ENCODE measurements around the gene DNLZ. TPM values are rescaled to one million over a fixed set of nuclear protein-coding genes. Genes with fewer than 3 reads are reported as not detected.

DNLZ gene
- polyA plus RNA-seq, 1 donor from 2014 or later, result 23.6 TPM

DNA sequence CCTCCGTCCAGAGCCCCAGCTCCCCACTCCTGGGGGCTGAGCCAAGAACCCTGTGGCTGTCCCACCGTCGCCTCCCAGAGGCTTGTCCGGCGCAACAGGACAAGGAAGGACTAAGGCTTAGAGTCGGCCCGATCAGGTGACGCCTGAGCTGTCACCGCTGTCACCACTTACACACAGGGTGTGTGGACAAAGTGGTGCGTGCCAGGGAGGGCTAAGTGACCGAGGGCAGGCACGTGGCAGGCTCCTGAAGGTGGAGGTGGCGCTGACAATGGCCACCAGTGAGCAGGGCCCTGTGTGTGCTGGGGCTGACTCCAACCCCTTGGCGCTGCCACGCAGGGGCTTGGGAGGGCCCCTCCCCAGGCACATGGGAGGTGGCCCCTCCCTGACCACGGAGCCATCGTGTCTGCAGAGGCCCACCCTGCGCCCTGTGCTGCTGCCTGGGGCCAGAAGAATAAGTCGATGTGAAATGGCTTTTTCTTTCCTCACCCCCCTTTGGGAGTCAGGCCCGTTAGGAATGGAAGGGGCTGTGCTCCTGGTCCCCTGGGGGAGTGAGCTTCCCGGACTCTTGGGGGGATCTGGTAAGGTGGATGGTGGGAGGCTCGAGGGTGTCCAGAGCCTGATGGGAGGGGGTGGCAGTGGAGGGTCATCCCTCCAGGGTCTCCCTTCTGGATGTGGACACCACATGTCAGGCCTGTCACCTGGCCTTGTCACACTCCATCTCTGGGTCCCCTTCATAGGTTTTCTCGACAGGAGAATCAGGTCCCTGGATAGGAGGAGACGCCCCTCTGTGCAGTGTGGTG is 38.8 kb downstream of the DNLZ start:
- H2AFZ ChIP-seq (ENCODE audit: low read depth, low read length), result no peak overlapping the region
- H3K27me3 ChIP-seq (ENCODE audit: insufficient read depth, low read depth, low read length), result no peaks in the 10 kb centered on the region
- no peak overlapping the region for H3K9ac ChIP-seq (ENCODE audit: low read length)
- no peak overlapping the region for H3K27ac ChIP-seq (ENCODE audit: low read length)
- H3K36me3 ChIP-seq (ENCODE audit: insufficient read depth, low read length), result no peaks in the 10 kb centered on the region
- peaks cover 18% of the 10 kb centered on the region for H3K79me2 ChIP-seq (replicated peaks; ENCODE audit: insufficient read depth, low read length)
- TF ChIP-seq MXI1 (conservative IDR thresholded peaks at IDR 0.05; ENCODE audit: poor library complexity, severe bottlenecking), result no peak
- TF ChIP-seq, protein P1, sequence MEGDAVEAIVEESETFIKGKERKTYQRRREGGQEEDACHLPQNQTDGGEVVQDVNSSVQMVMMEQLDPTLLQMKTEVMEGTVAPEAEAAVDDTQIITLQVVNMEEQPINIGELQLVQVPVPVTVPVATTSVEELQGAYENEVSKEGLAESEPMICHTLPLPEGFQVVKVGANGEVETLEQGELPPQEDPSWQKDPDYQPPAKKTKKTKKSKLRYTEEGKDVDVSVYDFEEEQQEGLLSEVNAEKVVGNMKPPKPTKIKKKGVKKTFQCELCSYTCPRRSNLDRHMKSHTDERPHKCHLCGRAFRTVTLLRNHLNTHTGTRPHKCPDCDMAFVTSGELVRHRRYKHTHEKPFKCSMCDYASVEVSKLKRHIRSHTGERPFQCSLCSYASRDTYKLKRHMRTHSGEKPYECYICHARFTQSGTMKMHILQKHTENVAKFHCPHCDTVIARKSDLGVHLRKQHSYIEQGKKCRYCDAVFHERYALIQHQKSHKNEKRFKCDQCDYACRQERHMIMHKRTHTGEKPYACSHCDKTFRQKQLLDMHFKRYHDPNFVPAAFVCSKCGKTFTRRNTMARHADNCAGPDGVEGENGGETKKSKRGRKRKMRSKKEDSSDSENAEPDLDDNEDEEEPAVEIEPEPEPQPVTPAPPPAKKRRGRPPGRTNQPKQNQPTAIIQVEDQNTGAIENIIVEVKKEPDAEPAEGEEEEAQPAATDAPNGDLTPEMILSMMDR (IDR thresholded peaks at IDR 0.05; ENCODE audit: poor library complexity, severe bottlenecking), result no peak
- TF ChIP-seq RAD21 (conservative IDR thresholded peaks at IDR 0.05), result no peak
- no peak for TF ChIP-seq SMC3 (conservative IDR thresholded peaks at IDR 0.05; ENCODE audit: poor library complexity)
- no peak for TF ChIP-seq TAF1 (IDR thresholded peaks at IDR 0.05; ENCODE audit: low read depth)
- TF ChIP-seq, protein P2, sequence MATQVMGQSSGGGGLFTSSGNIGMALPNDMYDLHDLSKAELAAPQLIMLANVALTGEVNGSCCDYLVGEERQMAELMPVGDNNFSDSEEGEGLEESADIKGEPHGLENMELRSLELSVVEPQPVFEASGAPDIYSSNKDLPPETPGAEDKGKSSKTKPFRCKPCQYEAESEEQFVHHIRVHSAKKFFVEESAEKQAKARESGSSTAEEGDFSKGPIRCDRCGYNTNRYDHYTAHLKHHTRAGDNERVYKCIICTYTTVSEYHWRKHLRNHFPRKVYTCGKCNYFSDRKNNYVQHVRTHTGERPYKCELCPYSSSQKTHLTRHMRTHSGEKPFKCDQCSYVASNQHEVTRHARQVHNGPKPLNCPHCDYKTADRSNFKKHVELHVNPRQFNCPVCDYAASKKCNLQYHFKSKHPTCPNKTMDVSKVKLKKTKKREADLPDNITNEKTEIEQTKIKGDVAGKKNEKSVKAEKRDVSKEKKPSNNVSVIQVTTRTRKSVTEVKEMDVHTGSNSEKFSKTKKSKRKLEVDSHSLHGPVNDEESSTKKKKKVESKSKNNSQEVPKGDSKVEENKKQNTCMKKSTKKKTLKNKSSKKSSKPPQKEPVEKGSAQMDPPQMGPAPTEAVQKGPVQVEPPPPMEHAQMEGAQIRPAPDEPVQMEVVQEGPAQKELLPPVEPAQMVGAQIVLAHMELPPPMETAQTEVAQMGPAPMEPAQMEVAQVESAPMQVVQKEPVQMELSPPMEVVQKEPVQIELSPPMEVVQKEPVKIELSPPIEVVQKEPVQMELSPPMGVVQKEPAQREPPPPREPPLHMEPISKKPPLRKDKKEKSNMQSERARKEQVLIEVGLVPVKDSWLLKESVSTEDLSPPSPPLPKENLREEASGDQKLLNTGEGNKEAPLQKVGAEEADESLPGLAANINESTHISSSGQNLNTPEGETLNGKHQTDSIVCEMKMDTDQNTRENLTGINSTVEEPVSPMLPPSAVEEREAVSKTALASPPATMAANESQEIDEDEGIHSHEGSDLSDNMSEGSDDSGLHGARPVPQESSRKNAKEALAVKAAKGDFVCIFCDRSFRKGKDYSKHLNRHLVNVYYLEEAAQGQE (IDR thresholded peaks at IDR 0.05; ENCODE audit: borderline replicate concordance), result no peak
- no peak for TF ChIP-seq EP300 (conservative IDR thresholded peaks at IDR 0.05; ENCODE audit: poor library complexity, severe bottlenecking)
- TF ChIP-seq EZH2 (IDR thresholded peaks at IDR 0.05; ENCODE audit: borderline replicate concordance, insufficient read depth, low read length, poor library complexity, severe bottlenecking), result no peak
- TF ChIP-seq POLR2AphosphoS5 (IDR thresholded peaks at IDR 0.05), result no peak
- H3K9me3 ChIP-seq (ENCODE audit: low read length), result no peaks in the 10 kb centered on the region
- H4K20me1 ChIP-seq (ENCODE audit: insufficient read depth), result no peaks in the 10 kb centered on the region
- H3K4me2 ChIP-seq (ENCODE audit: low read length), result no peak overlapping the region
- H3K4me3 ChIP-seq (ENCODE audit: low read length), result no peak overlapping the region
- no peaks in the 10 kb centered on the region for H3K9me2 ChIP-seq (ENCODE audit: insufficient read depth, low read length)
- H3F3A ChIP-seq (ENCODE audit: insufficient read depth, low read length, poor library complexity, severe bottlenecking), result no peaks in the 10 kb centered on the region

DNA sequence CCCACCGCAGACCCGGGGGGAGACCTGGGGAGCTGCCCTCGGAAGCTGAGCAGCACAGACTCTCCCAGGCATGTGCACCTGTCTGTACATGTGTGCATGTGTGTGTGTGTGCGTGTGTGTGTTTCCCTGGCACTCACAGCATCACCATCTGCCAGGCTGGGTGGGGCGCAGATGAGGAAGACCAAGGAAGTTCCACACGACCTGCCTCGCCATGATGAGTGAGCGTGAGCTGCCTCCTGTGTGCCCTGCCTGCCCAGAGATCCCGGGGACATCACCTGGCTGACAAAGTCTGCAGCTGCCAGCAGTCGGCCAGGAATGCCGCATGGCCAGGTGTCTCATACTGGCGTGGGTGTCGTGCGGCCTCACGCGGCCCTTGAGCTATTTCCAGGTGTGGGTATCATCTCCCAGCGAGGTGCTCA is 40.2 kb downstream of the DNLZ start:
- no peak overlapping the region for H3K4me3 ChIP-seq (ENCODE audit: low read length)
- TF ChIP-seq SMC3 (conservative IDR thresholded peaks at IDR 0.05; ENCODE audit: poor library complexity) (no peak), EP300 (conservative IDR thresholded peaks at IDR 0.05; ENCODE audit: poor library complexity, severe bottlenecking) (no peak), RAD21 (conservative IDR thresholded peaks at IDR 0.05) (no peak), TAF1 (IDR thresholded peaks at IDR 0.05; ENCODE audit: low read depth) (no peak), EZH2 (IDR thresholded peaks at IDR 0.05; ENCODE audit: borderline replicate concordance, insufficient read depth, low read length, poor library complexity, severe bottlenecking) (no peak), MXI1 (conservative IDR thresholded peaks at IDR 0.05; ENCODE audit: poor library complexity, severe bottlenecking) (no peak)
- TF ChIP-seq, protein P2 (IDR thresholded peaks at IDR 0.05; ENCODE audit: borderline replicate concordance), result no peak
- TF ChIP-seq, protein P1 (IDR thresholded peaks at IDR 0.05; ENCODE audit: poor library complexity, severe bottlenecking), result no peak
- H3K9me2 ChIP-seq (ENCODE audit: insufficient read depth, low read length), result no peaks in the 10 kb centered on the region
- H2AFZ ChIP-seq (ENCODE audit: low read depth, low read length), result no peak overlapping the region
- H3K4me2 ChIP-seq (ENCODE audit: low read length), result no peak overlapping the region
- no peaks in the 10 kb centered on the region for H3K27me3 ChIP-seq (ENCODE audit: insufficient read depth, low read depth, low read length)
- no peaks in the 10 kb centered on the region for H3K36me3 ChIP-seq (ENCODE audit: insufficient read depth, low read length)
- no peaks in the 10 kb centered on the region for H4K20me1 ChIP-seq (ENCODE audit: insufficient read depth)
- no peaks in the 10 kb centered on the region for H3F3A ChIP-seq (ENCODE audit: insufficient read depth, low read length, poor library complexity, severe bottlenecking)
- no peaks in the 10 kb centered on the region for H3K9me3 ChIP-seq (ENCODE audit: low read length)
- H3K27ac ChIP-seq (ENCODE audit: low read length), result no peak overlapping the region
- no peak overlapping the region for H3K9ac ChIP-seq (ENCODE audit: low read length)
- peaks cover 5% of the 10 kb centered on the region for H3K79me2 ChIP-seq (replicated peaks; ENCODE audit: insufficient read depth, low read length)

Data from neural cell (in vitro differentiated cells).